Lung microvascular endothelial cell (primary cell): ENCODE measurements around the gene RNF114. TPM values are rescaled to one million over a fixed set of nuclear protein-coding genes. Genes with fewer than 3 reads are reported as not detected.
"Not testable (repeated sequence)": the region's sequence is repeated elsewhere in the genome, so short reads cannot be mapped to it uniquely, and the experiment has no call there.

Source experiments
- DNase-seq, 2 donors: peaks; one replicate each; pipeline versions ENCODE4 v3.0.0 to v3.0.0-alpha.2; 2010; ENCODE audit warnings: low read depth in 2 of 2
- total RNA-seq: library from RNA; depleted of rRNA; stranded (reverse); fragments of >200 nt; gene quantifications from 2 replicates; pipeline ENCODE4 v1.2.1, GENCODE V29; 2014

Gene RNF114
- total RNA-seq, 1 donor from 2014 or later: 37.3 TPM

GRCh38 chr20:49961413-49961812, 25.2 kb downstream of the RNF114 start:
- no peak for DNase-seq

GRCh38 chr20:49964964-49965780, 29.0 kb downstream of the RNF114 start:
- peak; percentile 30 to 54 for DNase-seq

- DNase-seq: no peak
These were observed 29.6 kb downstream of the RNF114 start for GRCh38 chr20:49965781-49966305.

GRCh38 chr20:49966861-49967260, 30.7 kb downstream of the RNF114 start:
- DNase-seq: no peak

- DNase-seq: no peak
These were observed 33.0 kb downstream of the RNF114 start for GRCh38 chr20:49969234-49969633.

- no peak for DNase-seq
These were observed 33.7 kb downstream of the RNF114 start for GRCh38 chr20:49969946-49970345.

GRCh38 chr20:49970498-49970897, 34.3 kb downstream of the RNF114 start:
- DNase-seq: no peak

GRCh38 chr20:49973981-49974380, 37.8 kb downstream of the RNF114 start:
- DNase-seq: no peak

- DNase-seq: peak in 1 of 2 donors; percentile 50
These were observed 40.3 kb downstream of the RNF114 start for GRCh38 chr20:49976542-49976941.

- DNase-seq: not testable (repeated sequence)
These were observed 41.5 kb downstream of the RNF114 start for GRCh38 chr20:49977740-49978139.

- DNase-seq: no peak
These were observed 42.5 kb downstream of the RNF114 start for GRCh38 chr20:49978685-49979029.

- DNase-seq: peak; percentile 23 to 64
These were observed 43.0 kb downstream of the RNF114 start for GRCh38 chr20:49979030-49979832.

GRCh38 chr20:49980140-49981008, 44.2 kb downstream of the RNF114 start:
- no peak for DNase-seq

GRCh38 chr20:49981218-49982071, 45.2 kb downstream of the RNF114 start:
- DNase-seq: no peak

GRCh38 chr20:49982072-49982345, 45.8 kb downstream of the RNF114 start:
- no peak for DNase-seq

GRCh38 chr20:49982346-49983122, 46.3 kb downstream of the RNF114 start, which contains the start of gene SNAI1:
TSS of gene SNAI1 (plus strand) at chr20:49982980. CDS start at chr20:49983060, 80 bp downstream.
- DNase-seq: peak; percentile 91 to 95

- peak in 1 of 2 donors; percentile 20 for DNase-seq
These were observed 47.1 kb downstream of the RNF114 start for GRCh38 chr20:49983123-49983847.

GRCh38 chr20:49983848-49984408, 47.7 kb downstream of the RNF114 start:
- DNase-seq: peak; percentile 17 to 37
